GM23248 (cell line): Measurements from ENCODE around the gene CHRND. TPM values are rescaled to one million over a fixed set of nuclear protein-coding genes. Genes with fewer than 3 reads are reported as not detected.

Experiments used
- DNase-seq: peaks from one replicate; pipeline ENCODE4 v3.0.0-alpha.2; 2015
- H2AFZ ChIP-seq: fragments of 200-600 bp; sonication (generic); 2 replicates; pipeline ENCODE4 v1.6.1; 2016; ENCODE audit warnings: antibody characterized with exemption
- H3F3A ChIP-seq: fragments of 200-600 bp; sonication (generic); 2 replicates; pipeline ENCODE4 v1.6.1; 2016; ENCODE audit warnings: mild to moderate bottlenecking, antibody characterized with exemption, mixed run types; ENCODE audit not compliant: insufficient read depth
- H3K27ac ChIP-seq: fragments of 200-600 bp; sonication (generic); 2 replicates; pipeline ENCODE4 v1.5.1; 2016; ENCODE audit warnings: mild to moderate bottlenecking
- H3K27me3 ChIP-seq: fragments of 200-600 bp; sonication (generic); replicated peaks from 2 replicates; pipeline ENCODE4 v1.6.1; 2016; ENCODE audit warnings: mild to moderate bottlenecking; ENCODE audit not compliant: insufficient read depth
- H3K36me3 ChIP-seq: fragments of 200-600 bp; sonication (generic); 2 replicates; pipeline ENCODE4 v1.6.1; 2016; ENCODE audit warnings: low read depth, mild to moderate bottlenecking
- H3K4me1 ChIP-seq: fragments of 200-600 bp; sonication (generic); 2 replicates; pipeline ENCODE4 v1.6.1; 2016; ENCODE audit warnings: mild to moderate bottlenecking; ENCODE audit not compliant: insufficient read depth
- H3K4me2 ChIP-seq: fragments of 200-600 bp; sonication (generic); one replicate; pipeline ENCODE4 v1.6.1; 2016; ENCODE audit warnings: mild to moderate bottlenecking; ENCODE audit not compliant: unreplicated experiment
- H3K4me3 ChIP-seq: fragments of 200-600 bp; sonication (generic); 2 replicates; pipeline ENCODE4 v1.5.1; 2016; ENCODE audit warnings: mild to moderate bottlenecking
- H3K79me2 ChIP-seq: fragments of 200-600 bp; sonication (generic); 2 replicates; pipeline ENCODE4 v1.6.1; 2016; ENCODE audit warnings: mild to moderate bottlenecking; ENCODE audit not compliant: insufficient read depth
- H3K9ac ChIP-seq: fragments of 200-600 bp; sonication (generic); 2 replicates; pipeline ENCODE4 v1.6.1; 2016; ENCODE audit warnings: mild to moderate bottlenecking
- H3K9me2 ChIP-seq: fragments of 200-600 bp; sonication (generic); 2 replicates; pipeline ENCODE4 v1.6.1; 2016; ENCODE audit warnings: mixed run types, mild to moderate bottlenecking, moderate library complexity; ENCODE audit not compliant: insufficient read depth
- H3K9me3 ChIP-seq: fragments of 200-600 bp; sonication (generic); one replicate; pipeline ENCODE4 v1.6.1; 2017; ENCODE audit warnings: low read depth
- H4K20me1 ChIP-seq: fragments of 200-600 bp; sonication (generic); 2 replicates; pipeline ENCODE4 v1.6.0; 2016; ENCODE audit not compliant: insufficient read depth
- EZH2 ChIP-seq: fragments of 200-600 bp; sonication (generic); IDR thresholded peaks from 2 replicates; pipeline ENCODE4 v1.6.1; 2018; ENCODE audit warnings: antibody characterized with exemption, mild to moderate bottlenecking; ENCODE audit not compliant: insufficient read depth, poor library complexity, severe bottlenecking
- EZH2phosphoT487 ChIP-seq: fragments of 200-600 bp; sonication (generic); IDR thresholded peaks from 2 replicates; pipeline ENCODE4 v1.6.1; 2018; ENCODE audit warnings: antibody characterized with exemption, moderate library complexity, mild to moderate bottlenecking, low read depth; ENCODE audit not compliant: insufficient read depth
- WGBS, 2 experiments: methylation state at CpG; one replicate each; pipeline ENCODE4 v1.1.6; 2015 to 2017; ENCODE audit warnings: low lambda C conversion rate in 2 of 2, low coverage in 1 of 2; ENCODE audit errors: missing lambda C conversion rate in 2 of 2; 5-methylcytosine and 5-hydroxymethylcytosine counted together
- in situ Hi-C: fragments of 300-500 bp; cut with MboI; formaldehyde crosslinking; loops from 2 replicates; pipeline ENCODE4 v1.15.0; 2020
- polyA plus RNA-seq: library from polyadenylated mRNA; unstranded; fragments of >200 nt; fragmentation: Nextera tagmentation; extraction: Ambion mirVana; gene quantifications from 2 replicates; pipeline ENCODE4 v1.2.1, GENCODE V29; 2016
- total RNA-seq: library from RNA; depleted of rRNA; stranded (reverse); fragments of >200 nt; shearing (Covaris generic); gene quantifications from 2 replicates; pipeline ENCODE4 v1.2.3, GENCODE V29; 2014

Gene CHRND
- total and polyA plus RNA-seq, 2 experiments from 2014 or later: not detected

DNA sequence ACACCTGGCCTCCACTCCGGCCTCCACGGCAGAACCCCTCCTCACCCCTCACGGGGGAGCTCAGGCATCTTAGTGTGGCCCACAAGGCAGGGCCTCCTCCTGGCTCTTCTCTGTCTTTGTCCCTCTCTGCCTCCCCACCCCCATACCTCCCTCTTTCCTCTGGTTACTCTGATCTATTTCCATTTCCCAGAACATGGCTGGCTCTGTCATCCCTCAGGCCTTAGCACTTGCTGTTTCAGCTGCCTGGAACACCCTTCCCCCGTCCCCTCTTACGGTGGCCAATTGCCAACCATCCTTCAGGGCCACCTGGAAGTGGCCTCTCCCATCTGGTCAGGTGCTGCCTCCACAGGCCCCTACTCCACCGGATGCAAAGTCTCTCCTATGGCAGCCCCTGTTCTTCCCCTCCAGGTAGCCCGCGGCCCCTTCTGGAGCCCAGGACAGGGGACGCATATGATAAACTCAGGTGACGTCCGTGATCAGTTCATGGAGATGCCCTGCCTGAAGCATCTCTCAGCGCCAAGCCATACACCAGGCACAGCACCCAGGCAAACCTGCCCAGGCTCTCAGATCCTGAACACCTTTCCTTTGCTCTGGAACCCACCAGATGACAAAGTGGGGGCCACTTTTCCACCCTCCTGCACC is 34.7 kb upstream of the CHRND start:
- Histone ChIP-seq H3K9me2 (no peaks in the 10 kb centered on the region), H3K4me3 (no peak overlapping the region), H3K36me3 (no peaks in the 10 kb centered on the region), H3K9me3 (no peaks in the 10 kb centered on the region), H3K79me2 (no peaks in the 10 kb centered on the region), H3K27ac (no peak overlapping the region), H3F3A (no peaks in the 10 kb centered on the region), H4K20me1 (no peaks in the 10 kb centered on the region), H3K4me2 (no peak overlapping the region), H3K9ac (no peak overlapping the region), H3K27me3 (peaks cover 23% of the 10 kb centered on the region; the same call in 1 of the 2 replicates), H2AFZ (no peak overlapping the region), H3K4me1 (no peaks in the 10 kb centered on the region)
- in situ Hi-C loops: no loop called here
- 76% methylated on average over 12 of the region's 12 CpGs for WGBS, 2 experiments
- DNase-seq: no peak
- TF ChIP-seq EZH2phosphoT487: no peak
- TF ChIP-seq EZH2: no peak

GRCh38 chr2:232492236-232492848 is 33.6 kb upstream of the CHRND start:
- H3K9me3 ChIP-seq: no peaks in the 10 kb centered on the region
- no peak overlapping the region for H2AFZ ChIP-seq
- no peak overlapping the region for H3K27ac ChIP-seq
- H3K4me1 ChIP-seq: no peaks in the 10 kb centered on the region
- no peak for DNase-seq
- peaks cover 14% of the 10 kb centered on the region; the same call in 1 of the 2 replicates for H3K27me3 ChIP-seq
- no peaks in the 10 kb centered on the region for H3K9me2 ChIP-seq
- H4K20me1 ChIP-seq: no peaks in the 10 kb centered on the region
- H3K9ac ChIP-seq: no peak overlapping the region
- H3F3A ChIP-seq: no peaks in the 10 kb centered on the region
- H3K79me2 ChIP-seq: no peaks in the 10 kb centered on the region
- WGBS, 2 experiments: 46 to 54% methylated on average over 8 of the region's 8 CpGs
- no peaks in the 10 kb centered on the region for H3K36me3 ChIP-seq
- in situ Hi-C loops: no loop called here
- no peak for TF ChIP-seq EZH2
- no peak for TF ChIP-seq EZH2phosphoT487
- no peak overlapping the region for H3K4me3 ChIP-seq
- no peak overlapping the region for H3K4me2 ChIP-seq

GRCh38 chr2:232492963-232493700 is 32.8 kb upstream of the CHRND start:
- no peaks in the 10 kb centered on the region for H3K4me1 ChIP-seq
- 71 to 77% methylated on average over 24 of the region's 24 CpGs for WGBS, 2 experiments
- no peak overlapping the region for H3K9ac ChIP-seq
- in situ Hi-C loops: no loop called here
- no peaks in the 10 kb centered on the region for H3K9me3 ChIP-seq
- no peaks in the 10 kb centered on the region for H4K20me1 ChIP-seq
- no peak overlapping the region for H3K4me2 ChIP-seq
- no peak overlapping the region for H2AFZ ChIP-seq
- no peaks in the 10 kb centered on the region for H3K79me2 ChIP-seq
- H3K36me3 ChIP-seq: no peaks in the 10 kb centered on the region
- no peaks in the 10 kb centered on the region for H3F3A ChIP-seq
- no peaks in the 10 kb centered on the region for H3K9me2 ChIP-seq
- no peak overlapping the region for H3K4me3 ChIP-seq
- DNase-seq: no peak
- no peak overlapping the region for H3K27ac ChIP-seq
- TF ChIP-seq EZH2phosphoT487: no peak
- no peak for TF ChIP-seq EZH2
- peaks cover 14% of the 10 kb centered on the region; the same call in 1 of the 2 replicates for H3K27me3 ChIP-seq

DNA sequence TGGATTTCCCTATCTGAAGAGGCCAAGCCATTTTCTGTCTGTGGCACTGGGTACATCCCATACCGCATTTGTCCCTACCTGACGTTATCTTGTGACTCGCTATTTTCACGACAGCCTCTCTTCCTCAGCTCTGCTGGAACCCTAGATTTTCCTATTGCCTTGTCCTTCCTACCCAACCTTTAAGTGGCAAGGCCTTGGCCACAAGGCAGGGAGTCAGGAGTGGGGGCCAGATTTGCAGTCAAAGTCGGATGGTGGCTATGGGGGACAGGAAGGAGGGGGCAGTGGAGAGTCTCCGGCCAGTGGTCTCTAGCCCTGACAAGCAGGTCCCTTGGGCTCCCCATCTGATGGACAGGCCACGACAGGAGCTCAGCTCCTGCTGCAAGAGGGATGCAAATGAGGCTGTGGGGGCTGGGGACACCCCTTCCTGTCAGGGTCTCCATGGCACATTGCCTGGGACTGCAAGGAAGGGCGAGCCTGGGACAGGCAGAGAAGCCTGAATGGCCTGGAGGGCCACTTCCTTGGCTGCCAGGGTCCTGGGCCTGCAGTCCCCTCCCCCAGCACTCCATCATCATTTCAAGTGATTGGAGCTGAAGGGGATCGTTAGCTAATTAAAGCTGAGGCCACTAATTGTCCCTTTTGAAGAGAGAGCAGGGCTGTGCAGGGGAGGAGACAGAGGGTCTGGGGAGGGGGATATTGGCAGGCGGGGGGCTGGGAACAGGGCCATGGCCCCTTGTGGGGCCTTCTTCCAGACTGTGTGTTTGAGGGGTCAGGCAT is 32.1 kb upstream of the CHRND start:
- no peaks in the 10 kb centered on the region for H3K9me3 ChIP-seq
- no peaks in the 10 kb centered on the region for H3F3A ChIP-seq
- H3K27me3 ChIP-seq: peaks cover 11% of the 10 kb centered on the region; the same call in 1 of the 2 replicates
- H3K36me3 ChIP-seq: no peaks in the 10 kb centered on the region
- H3K9me2 ChIP-seq: no peaks in the 10 kb centered on the region
- TF ChIP-seq EZH2phosphoT487: no peak
- TF ChIP-seq EZH2: no peak
- no peaks in the 10 kb centered on the region for H3K79me2 ChIP-seq
- H3K9ac ChIP-seq: no peak overlapping the region
- H3K27ac ChIP-seq: no peak overlapping the region
- H2AFZ ChIP-seq: no peak overlapping the region
- H3K4me3 ChIP-seq: no peak overlapping the region
- 51 to 52% methylated on average over 8 to 10 of the region's 10 CpGs for WGBS, 2 experiments
- no peak overlapping the region for H3K4me2 ChIP-seq
- no peaks in the 10 kb centered on the region for H4K20me1 ChIP-seq
- in situ Hi-C loops: no loop called here
- no peak for DNase-seq
- H3K4me1 ChIP-seq: no peaks in the 10 kb centered on the region
